HG03097 (cell line): ENCODE data around the gene GABARAPL1.

Experiments
- ATAC-seq: cut with Tn5 transposase; IDR thresholded peaks from one replicate; pipeline ENCODE4 v1.9.1; 2021; ENCODE audit not compliant: unreplicated experiment, low FRiP score

Gene GABARAPL1

GRCh38 chr12:10226731-10227130 lies 14.1 kb downstream of the GABARAPL1 start:
- no peak for ATAC-seq

GRCh38 chr12:10227648-10228047 lies 15.0 kb downstream of the GABARAPL1 start:
- ATAC-seq, result no peak

GRCh38 chr12:10234562-10234961 lies 21.9 kb downstream of the GABARAPL1 start:
- no peak for ATAC-seq

- ATAC-seq, result no peak
Observed at GRCh38 chr12:10235761-10236631, 23.3 kb downstream of the GABARAPL1 start.

- ATAC-seq, result no peak
Observed at GRCh38 chr12:10236720-10237119, 24.0 kb downstream of the GABARAPL1 start.

GRCh38 chr12:10238526-10238925 lies 25.8 kb downstream of the GABARAPL1 start:
- no peak for ATAC-seq

- no peak for ATAC-seq
Observed at GRCh38 chr12:10241290-10241689, 28.6 kb downstream of the GABARAPL1 start.

- no peak for ATAC-seq
Observed at GRCh38 chr12:10241727-10242126, 29.1 kb downstream of the GABARAPL1 start.

GRCh38 chr12:10242539-10242938 lies 29.9 kb downstream of the GABARAPL1 start:
- ATAC-seq, result no peak

- ATAC-seq, result no peak
Observed at GRCh38 chr12:10243818-10244520, 31.3 kb downstream of the GABARAPL1 start.

- ATAC-seq, result no peak
Observed at GRCh38 chr12:10247436-10248058, 34.9 kb downstream of the GABARAPL1 start.

GRCh38 chr12:10249690-10250455 lies 37.2 kb downstream of the GABARAPL1 start:
- no peak for ATAC-seq

- no peak for ATAC-seq
Observed at GRCh38 chr12:10251669-10252068, 39.0 kb downstream of the GABARAPL1 start.

- no peak for ATAC-seq
Observed at GRCh38 chr12:10252201-10252600, 39.5 kb downstream of the GABARAPL1 start.

GRCh38 chr12:10256064-10256463 lies 43.4 kb downstream of the GABARAPL1 start:
- no peak for ATAC-seq

GRCh38 chr12:10260927-10261326 lies 48.2 kb downstream of the GABARAPL1 start:
- ATAC-seq, result no peak

- no peak for ATAC-seq
Observed at GRCh38 chr12:10268037-10268436, 55.4 kb downstream of the GABARAPL1 start.

- ATAC-seq, result no peak
Observed at GRCh38 chr12:10272467-10272866, 59.8 kb downstream of the GABARAPL1 start.
